ENCODE results near the gene DENND2A.

DNA sequence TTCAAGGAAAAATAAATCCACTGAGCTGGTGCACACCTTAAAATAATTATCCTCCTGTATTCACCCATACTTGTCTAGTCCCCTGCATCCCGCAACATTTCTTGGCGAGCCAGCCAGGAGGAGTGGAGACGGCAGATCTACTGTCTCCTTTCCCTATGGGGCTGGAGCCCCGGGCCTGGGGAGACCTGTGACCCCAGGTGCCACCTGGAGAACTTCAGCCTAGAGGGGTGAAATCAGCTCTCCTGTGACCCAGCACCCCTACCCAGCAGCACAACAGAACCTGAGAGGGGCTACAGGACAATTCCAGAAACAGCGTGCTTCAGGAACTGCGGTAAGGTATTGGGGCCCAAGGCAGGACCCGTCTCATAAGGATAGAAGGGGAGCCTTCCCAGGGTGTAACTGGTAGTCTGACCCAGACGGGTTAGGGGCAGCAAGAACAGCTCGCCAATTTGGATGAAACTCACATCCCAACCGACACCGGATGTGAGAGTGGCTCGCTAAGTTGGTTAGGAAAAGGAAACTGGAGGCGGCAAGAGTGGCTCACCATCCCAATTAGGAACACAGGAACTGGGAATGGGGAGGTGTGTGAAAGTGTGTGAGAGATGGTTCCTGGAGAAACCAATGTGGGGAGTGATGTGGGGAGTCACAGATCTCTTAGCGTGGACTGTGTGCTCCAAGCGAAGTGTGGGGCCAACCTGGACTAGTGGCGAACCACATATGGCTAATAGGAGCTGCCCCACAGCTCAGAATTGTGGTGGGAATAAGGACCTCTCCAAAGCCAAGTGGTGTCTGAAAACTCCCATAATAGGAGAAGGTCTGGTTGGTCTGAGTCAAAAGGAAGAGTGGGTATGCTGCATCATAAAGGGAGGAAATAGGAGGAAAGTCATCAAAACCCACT is 15.1 kb upstream of the DENND2A start:
- TF ChIP-seq CTCF (conservative IDR thresholded peaks at IDR 0.05 in 1 of 2, IDR thresholded peaks at IDR 0.05 in 1 of 2; ENCODE audit: low read depth in 1 of 2, low read length in 2 of 2) (no peak), EZH2 (IDR thresholded peaks at IDR 0.05; ENCODE audit: low read length, missing control alignments) (no peak)

Measured in fibroblast of lung (primary cell).